GM18520 (cell line): ENCODE data around the gene PHACTR2.
"Not testable (repeated sequence)": the region's sequence is repeated elsewhere in the genome, so short reads cannot be mapped to it uniquely, and the experiment has no call there.

Experiments
- ATAC-seq: cut with Tn5 transposase; IDR thresholded peaks from one replicate; pipeline ENCODE4 v1.9.1; 2021; ENCODE audit not compliant: unreplicated experiment

PHACTR2 gene

DNA sequence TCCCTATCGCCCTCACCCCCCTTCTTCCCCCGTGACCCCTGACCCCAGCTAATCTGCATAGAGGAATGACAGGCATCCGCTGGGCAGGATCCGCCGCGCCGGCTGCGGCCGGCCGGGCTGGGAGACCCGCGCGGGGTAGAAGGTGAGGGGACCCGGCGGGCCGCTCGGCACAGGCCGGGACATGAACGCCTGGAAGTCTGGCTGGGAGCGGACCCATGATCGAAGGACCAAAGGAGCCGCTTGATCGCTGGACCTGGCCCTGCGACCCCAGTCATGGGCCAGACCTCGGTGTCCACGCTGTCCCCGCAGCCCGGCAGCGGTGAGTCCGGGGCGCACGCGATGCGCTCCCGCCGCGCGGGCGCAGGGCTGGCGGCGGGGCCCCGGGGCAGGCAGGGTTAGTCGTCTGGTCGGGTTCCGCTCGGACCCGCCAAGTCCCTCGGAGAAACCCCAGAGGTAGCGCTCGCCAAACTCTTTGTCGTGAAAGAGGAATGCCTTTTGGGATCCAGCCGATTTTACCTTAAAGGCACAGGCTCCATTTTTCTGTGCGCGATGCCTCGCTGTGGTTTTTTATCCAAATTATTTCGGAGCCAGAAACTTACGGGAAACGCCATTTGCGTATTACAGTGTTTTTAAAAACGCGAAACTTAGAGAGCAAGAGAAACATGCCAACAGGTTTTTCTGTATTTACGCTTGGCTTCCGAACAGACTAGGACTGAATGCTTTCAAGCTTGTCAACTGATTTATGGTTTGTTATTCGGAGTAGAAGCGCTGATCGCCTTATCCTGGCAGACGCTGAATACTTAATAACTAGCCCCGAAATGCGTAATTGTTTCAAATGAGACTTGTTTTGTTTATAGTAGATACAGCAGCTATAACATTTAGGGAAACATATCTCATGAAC lies at the start of gene PHACTR2:
Gene PHACTR2, plus strand, starts transcription at position 75 of the 901 bp plus-strand sequence. Its CDS starts 199 bp downstream, at position 274.
- no peak for ATAC-seq

DNA sequence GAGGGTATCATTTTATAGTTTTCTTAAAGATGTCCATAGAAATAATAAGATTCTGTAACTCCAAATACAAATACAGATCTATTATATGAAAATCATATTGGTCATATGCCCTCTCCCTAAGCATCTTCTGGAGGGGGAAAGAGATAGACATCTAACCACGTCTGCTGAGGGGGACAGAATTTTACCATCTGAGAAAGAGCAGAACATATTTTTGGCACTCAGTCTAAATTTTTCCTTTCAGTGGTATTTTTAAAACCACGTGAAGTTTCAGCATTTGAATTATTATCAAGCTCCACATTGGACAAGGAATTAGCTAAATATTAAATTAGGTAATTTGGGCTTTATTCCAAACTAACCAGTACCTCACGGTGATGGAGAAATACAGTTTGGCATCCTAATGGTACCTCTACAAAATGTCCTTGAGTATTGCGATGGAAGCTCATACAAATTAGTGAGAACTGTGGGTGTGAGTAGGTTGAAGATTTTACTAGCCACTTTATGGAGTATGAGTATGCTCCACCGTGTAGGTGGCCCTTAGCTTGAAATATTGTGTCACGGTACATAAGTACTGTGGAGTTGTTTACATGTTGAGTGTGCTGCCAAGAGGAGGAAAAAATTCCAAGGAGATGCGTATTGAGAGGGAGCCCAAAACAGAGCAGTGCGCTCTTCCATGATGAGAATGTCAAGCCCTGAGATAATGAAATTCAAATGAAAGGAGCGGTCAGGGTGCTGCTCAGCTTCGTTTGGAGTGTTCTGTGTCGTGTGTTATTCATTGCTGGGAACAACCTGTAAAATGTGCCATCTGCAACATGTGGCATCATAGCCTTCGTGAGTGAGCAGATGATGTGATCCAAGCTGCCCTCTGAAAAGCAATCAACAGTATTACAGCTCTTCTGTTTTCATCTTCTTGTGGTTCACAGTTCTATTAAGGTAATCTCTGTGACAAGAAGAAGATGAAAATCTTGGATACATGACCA lies 48.4 kb upstream of the PHACTR2 start:
- ATAC-seq, result no peak

DNA sequence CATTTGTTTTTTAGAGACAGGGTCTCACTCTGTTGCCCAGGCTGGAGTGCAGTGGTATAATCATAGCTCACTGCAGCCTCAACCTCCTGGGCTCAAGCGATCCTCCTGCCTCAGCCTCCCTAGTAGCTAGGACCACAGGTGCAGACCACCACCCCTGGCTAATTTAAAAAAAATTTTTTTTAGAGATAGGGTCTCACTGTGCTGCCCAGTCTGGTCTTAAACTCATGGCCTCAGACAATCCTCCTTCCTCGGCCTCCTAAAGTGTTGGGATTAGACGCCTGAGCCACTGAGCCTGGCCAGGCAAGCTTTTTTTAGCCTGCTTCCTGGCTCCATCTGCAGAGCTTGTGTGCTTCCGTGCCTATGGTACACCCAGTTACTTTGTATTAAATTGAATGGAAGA lies 46.6 kb upstream of the PHACTR2 start:
- not testable (repeated sequence) for ATAC-seq

DNA sequence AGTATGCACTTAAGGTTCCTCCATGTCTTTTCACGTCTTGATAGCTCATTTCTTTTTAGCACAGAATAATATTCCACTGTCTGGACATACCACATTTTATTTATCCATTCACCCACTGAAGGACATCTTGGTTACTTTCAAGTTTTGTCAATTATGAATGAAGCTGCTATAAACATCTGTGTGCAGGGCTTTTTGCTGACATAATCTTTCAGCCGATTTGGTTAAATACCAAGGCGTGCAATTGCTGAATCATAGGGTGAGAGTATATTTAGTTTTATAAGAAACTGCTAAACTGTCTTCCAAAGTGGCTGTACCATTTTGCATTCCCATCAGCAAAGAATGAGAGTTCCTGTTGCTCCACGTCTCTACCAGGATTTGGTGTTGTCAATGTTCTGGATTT lies 44.9 kb upstream of the PHACTR2 start:
- no peak for ATAC-seq

DNA sequence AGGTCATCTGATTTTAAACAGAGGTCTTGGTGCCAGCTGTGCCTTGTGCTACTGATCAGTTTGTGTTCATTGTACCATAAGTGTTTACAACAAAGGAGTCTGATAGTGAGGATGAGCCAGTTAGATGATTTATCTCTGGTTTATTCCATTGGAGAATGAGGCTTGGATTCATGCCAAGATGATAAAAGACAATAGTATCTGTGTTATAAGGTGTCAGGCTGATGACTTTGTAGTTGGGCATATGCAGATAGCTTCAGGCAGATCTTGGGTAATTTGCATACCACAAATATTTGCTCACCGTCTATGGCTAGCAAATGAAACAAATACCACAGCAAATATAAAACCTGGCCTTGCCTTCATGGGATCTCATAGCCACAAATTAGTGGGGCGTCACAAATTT lies 43.3 kb upstream of the PHACTR2 start:
- no peak for ATAC-seq

DNA sequence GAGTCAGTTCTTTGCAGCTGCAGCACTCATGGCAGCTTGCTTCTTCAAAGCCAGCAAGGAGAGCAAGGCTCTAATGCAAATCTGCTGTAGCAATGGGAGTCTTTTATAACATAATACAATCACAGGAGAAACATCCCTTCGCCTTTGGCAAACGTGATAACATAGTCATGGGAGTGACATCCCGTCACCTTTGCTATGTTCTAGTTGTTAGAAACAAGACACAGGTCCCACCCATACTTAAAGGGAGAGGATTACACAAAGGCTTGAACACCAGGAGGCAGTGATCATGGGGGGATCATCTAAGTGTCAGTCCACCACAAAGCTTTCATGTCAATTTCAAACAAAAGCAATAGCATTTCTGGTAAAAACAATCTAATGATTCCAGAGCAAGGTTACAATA lies 40.1 kb upstream of the PHACTR2 start:
- ATAC-seq, result no peak

DNA sequence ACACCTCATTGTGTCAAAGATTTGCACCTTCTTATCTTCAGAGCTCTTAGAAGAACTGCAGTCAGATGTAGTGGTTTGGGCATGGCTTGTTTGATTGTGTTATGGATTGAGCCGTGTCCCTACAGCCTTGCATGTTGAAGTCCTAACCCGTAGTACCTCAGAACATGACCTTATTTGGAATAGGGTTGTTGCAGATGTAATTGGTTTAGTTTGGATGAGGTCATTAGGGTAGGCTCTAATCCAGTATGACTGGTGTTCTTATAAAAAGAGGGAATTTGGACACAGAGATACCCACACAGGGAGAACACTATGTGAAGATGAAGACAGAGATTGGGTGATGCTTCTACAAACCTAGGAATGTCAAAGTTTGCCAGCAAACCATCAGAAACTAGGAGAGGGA lies 35.4 kb upstream of the PHACTR2 start:
- no peak for ATAC-seq

DNA sequence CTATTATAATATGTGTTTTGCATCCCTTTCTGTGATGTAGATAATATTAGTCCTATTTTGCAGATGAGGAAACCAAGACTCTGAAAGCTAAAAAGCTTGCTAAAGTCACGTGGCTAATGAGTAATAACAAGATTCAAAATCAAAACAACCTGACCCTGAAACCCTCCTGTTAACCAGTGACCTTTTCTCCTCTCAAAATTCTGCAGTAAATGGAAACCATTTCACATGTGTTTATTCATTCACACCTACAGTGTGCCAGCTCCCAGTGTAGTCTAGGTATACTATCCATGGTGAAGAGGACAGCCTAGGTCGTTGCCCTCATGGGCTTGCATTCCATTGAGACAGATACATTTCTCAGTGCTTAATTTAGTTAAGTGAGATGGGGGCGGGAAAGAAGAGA lies 30.6 kb upstream of the PHACTR2 start:
- ATAC-seq, result peak; percentile 45

DNA sequence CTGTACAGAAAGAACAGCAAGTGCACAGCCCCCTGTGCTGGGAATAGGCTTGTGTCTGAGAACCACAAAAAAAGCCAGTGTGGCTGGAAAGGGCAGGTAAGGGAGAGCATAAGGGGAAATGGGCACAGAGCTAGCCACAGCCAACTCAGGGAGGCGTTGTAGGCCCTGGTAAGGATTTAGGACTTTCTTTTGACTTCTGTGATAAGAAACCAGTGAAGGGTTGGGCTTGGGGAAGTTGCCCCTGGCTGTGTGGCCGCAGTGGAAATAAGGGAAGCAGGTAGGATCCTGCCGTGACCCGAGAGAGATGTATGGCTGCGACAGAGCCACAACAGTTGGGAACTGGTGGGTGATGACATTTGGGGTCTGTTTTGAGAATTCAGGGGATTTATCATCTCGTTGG lies 30.0 kb upstream of the PHACTR2 start:
- no peak for ATAC-seq

DNA sequence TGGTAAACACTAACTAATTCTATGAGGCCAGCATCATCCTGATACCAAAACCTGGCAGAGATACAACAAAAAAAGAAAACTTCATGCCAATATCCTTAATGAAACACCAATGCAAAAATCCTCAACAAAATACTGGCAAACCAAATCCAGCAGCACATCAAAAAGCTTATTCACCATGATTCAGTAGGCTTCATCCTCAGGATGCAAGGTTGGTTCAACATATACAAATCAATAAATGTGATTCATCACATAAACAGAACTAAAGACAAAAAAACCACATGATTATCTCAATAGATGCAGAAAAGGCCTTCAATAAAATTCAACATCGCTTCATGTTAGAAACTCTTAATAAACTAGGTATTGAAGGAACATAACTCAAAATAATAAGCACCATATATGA lies 28.4 kb upstream of the PHACTR2 start:
- not testable (repeated sequence) for ATAC-seq

DNA sequence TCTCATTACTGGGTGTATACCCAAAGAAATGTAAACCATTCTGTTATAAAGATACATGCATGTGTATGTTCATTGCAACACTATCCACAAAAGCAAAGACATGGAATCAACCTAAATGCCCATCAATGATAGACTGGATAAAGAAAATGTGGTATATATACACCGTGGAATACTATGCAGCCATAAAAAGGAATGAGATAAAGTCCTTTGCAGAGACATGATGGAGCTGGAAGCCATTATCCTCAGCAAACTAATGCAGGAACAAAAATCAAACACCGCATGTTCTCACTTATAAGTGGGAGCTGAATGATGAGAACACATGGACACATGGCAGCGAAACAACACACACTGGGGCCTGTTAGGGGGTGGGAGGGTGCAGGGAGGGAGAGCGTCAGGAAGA lies 26.4 kb upstream of the PHACTR2 start:
- not testable (repeated sequence) for ATAC-seq

DNA sequence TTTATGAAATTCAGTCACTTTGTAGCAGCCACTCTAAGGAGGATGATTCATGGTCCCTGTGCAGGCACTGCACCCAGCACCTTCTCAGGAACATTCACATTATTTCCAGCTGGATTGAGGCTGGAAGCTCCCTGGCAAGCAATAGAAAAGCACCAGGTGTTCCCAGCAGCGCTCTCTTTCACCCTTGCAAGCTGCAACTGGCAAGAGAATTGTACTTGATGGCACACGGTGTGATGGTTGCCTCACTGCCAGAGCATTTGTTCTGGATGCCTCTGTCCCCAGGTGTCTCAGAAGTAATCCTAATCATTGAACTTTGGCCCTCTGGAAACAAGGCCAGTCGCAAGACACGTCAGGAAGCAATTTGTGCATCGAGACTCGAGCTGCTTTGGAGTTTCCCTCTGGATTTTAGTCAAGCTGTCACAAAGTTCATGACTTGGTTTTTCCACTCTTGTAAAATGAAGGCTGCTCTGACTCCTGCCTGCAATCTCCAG lies 24.9 kb upstream of the PHACTR2 start:
- no peak for ATAC-seq

DNA sequence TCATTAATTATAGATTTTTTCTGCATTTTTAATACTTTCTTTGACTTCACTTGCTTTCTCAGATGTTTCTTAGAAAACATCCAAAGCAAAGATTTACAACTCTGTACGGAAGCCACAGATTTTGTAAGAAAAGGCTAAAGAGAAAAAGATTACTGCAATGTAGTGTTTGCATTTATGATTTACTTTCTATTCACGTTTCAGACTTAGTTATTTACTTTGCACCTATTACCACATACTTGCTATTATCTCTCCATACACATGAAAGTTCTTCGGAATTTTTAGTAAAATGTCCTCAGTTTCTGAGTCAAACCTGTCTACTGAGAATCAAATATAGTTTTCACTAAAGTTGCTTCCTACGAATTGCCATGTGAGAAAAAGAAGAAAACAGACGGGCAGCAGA lies 22.2 kb upstream of the PHACTR2 start:
- no peak for ATAC-seq

DNA sequence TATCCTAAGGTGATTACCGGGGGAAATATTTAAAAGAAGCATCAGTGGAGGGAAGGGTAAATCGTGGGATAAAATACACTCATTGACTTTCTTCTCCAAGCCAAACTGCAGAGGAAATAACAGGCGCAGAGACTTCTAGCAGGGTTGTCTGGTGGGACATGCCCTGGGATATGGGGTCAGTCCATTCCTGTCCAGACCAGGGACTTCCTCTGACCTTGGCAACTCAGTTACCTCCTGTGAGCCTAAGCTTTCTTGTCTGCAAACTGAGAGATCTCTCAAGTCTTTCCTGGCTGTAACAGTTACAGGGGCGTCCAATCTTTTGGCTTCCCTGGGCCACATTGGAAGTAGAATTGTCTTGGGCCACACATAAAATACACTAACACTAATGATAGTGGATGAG lies 21.7 kb upstream of the PHACTR2 start:
- no peak for ATAC-seq

DNA sequence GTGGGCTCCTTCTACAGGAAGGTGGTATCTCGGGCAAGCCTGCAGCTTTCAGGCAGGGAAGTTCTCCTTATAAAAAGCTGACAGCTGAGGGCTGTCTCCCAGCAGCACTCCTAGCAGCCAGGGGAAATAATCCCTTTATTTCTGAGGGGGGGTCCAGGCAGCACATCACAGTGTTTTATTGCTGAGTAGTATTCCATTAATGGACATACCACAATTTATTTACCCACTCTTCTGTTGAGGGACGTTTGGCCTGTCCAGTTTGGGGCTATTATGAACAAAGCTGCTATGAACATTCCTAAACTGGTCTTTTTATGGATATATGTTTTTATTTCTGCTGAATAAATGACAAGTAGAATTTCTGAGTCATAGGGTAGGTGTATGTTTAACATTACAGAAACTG lies 20.0 kb upstream of the PHACTR2 start:
- ATAC-seq, result no peak

DNA sequence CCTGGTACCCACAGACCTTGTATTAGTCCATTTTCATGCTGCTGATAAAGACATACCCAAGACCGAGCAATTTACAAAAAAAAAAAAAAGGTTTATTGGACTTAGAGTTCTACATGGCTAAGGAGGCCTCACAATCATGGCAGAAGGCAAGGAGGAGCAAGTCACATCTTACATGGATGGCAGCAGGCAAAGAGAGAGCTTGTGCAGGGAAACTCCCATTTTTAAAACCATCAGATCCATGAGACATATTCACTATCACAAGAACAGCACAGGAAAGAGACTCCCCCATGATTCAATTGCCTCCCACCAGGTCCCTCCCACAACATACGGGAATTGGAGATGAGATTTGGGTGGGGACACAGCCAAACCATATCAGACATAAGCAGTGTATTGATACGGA lies 17.6 kb upstream of the PHACTR2 start:
- not testable (repeated sequence) for ATAC-seq

DNA sequence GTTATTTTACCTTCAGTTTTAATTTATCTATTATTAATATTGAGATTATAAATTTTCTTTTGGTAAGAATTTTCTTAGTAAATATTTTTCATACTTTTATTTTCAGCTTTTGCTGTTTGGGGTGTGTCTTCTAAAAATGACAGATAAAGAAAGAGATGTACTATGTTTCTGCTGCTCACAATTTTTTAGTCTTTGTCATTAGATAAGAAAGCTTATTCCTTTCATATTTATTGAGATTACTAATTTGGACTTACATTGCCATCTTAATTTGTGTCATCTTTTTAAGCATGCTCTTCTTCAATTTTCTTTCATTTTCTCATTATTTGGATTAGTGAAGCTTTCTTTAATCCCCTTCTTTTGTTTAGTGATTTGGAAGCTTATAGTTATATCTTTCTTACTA lies 13.6 kb upstream of the PHACTR2 start:
- no peak for ATAC-seq

DNA sequence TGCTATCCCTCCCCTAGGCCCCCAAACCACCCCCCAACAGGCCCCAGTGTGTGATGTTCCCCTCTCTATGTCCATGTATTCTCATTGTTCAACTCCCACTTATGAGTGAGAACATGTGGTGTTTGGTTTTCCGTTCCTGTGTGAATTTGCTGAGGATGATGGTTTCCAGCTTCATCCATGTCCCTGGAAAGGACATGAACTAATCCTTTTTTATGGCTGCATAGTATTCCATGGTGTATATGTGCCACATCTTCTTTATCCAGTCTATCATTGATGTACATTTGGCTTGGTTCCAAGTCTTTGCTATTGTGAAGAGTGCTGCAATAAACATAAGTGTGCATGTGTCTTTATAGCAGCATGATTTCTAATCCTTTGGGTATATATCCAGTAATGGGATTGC lies 11.8 kb upstream of the PHACTR2 start:
- not testable (repeated sequence) for ATAC-seq

DNA sequence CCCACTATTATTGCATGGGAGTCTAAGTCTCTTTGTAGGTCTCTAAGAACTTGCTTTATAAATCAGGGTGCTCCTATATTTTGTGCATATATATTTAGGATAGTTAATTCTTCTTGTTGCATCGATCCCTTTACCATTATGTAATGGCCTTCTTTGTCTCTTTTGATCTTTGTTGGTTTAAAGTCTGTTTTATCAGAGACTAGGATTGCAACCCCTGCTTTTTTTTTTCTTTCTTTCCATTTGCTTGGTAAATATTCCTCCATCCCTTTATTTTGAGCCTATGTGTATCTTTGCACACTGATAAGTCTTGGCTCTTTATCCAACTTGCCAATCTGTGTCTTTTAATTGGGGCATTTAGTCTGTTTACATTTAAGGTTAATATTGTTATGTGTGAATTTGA lies 8.3 kb upstream of the PHACTR2 start:
- ATAC-seq, result not testable (repeated sequence)

DNA sequence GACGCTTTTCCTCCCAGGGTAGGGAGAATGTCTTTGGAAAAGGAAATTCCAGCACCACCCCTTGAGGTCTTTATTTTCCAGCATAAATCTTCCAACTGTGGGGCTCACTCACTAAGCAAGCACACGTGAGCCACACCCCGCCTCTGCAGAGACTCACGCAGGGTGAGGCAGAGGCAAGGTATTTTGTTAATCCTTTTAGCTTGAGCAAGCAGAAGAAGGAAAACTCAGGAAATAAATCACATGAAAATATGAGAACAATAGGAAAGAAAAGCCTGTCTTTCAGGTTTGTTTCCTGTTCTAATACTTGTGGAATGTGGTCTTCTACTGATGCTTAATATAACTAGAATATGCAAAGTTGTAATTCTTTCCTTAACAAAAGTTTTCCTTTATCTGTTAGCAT lies 4.1 kb upstream of the PHACTR2 start:
- no peak for ATAC-seq
